GM12878 (cell line): ENCODE measurements around the gene GCSAM. TPM values are rescaled to one million over a fixed set of nuclear protein-coding genes. Genes with fewer than 3 reads are reported as not detected.

Experiments
- ATF2 ChIP-seq: IDR thresholded peaks from 2 replicates; pipeline ENCODE4 v1.6.1; 2012; ENCODE audit warnings: low read length, inconsistent platforms
- BCL3 ChIP-seq: IDR thresholded peaks from 2 replicates; pipeline ENCODE4 v1.6.1; 2011; ENCODE audit warnings: borderline replicate concordance, low read depth, mild to moderate bottlenecking, moderate library complexity, low read length; ENCODE audit not compliant: insufficient read depth, poor library complexity, severe bottlenecking
- CBFB ChIP-seq: IDR thresholded peaks from 2 replicates; pipeline ENCODE4 v1.6.1; 2016; ENCODE audit warnings: antibody characterized with exemption, low read depth
- HSF1 ChIP-seq: fragments of 150-350 bp; IDR thresholded peaks from 2 replicates; pipeline ENCODE4 v1.6.1; 2014; ENCODE audit warnings: mild to moderate bottlenecking, low read depth, low read length
- IRF3 ChIP-seq: fragments of 450-650 bp; IDR thresholded peaks from 2 replicates; pipeline ENCODE4 v1.6.1; 2014; ENCODE audit warnings: mild to moderate bottlenecking
- MLLT1 ChIP-seq: fragments of 450-650 bp; IDR thresholded peaks from 2 replicates; pipeline ENCODE4 v1.6.1; 2016; ENCODE audit warnings: mild to moderate bottlenecking
- MXI1 ChIP-seq: fragments of 150-350 bp; IDR thresholded peaks from 2 replicates; pipeline ENCODE4 v1.6.1; 2011; ENCODE audit warnings: low read depth, mild to moderate bottlenecking, inconsistent platforms, low read length, improper control_type of control experiment
- MYC ChIP-seq: IDR thresholded peaks from 2 replicates; pipeline ENCODE4 v1.6.1; 2011; ENCODE audit warnings: mild to moderate bottlenecking, low read length, moderate library complexity, inconsistent platforms; ENCODE audit not compliant: insufficient read depth, insufficient replicate concordance, insufficient read length, severe bottlenecking
- NR2C2 ChIP-seq: IDR thresholded peaks from 2 replicates; pipeline ENCODE4 v1.6.1; 2011; ENCODE audit warnings: borderline replicate concordance, low read depth; ENCODE audit not compliant: control insufficient read depth, insufficient read length
- PAX5 ChIP-seq: IDR thresholded peaks from 2 replicates; pipeline ENCODE4 v1.6.1; 2011; ENCODE audit warnings: low read depth, low read length, borderline replicate concordance
- RELB ChIP-seq: fragments of 450-650 bp; IDR thresholded peaks from 2 replicates; pipeline ENCODE4 v1.6.1; 2017; ENCODE audit warnings: low read depth, mild to moderate bottlenecking, moderate library complexity
- REST ChIP-seq: IDR thresholded peaks from 2 replicates; pipeline ENCODE4 v1.6.1; 2012; ENCODE audit warnings: mild to moderate bottlenecking, low read depth, low read length
- RUNX3 ChIP-seq: IDR thresholded peaks from 2 replicates; pipeline ENCODE4 v1.6.1; 2012; ENCODE audit warnings: low read length, inconsistent platforms
- SUPT20H ChIP-seq: IDR thresholded peaks from 2 replicates; pipeline ENCODE4 v1.6.1; 2011; ENCODE audit warnings: low read depth, mild to moderate bottlenecking, low read length, moderate library complexity, borderline replicate concordance; ENCODE audit not compliant: control insufficient read depth
- ZNF384 ChIP-seq: IDR thresholded peaks from 2 replicates; pipeline ENCODE4 v1.6.1; 2012; ENCODE audit warnings: low read depth, mild to moderate bottlenecking, low read length, improper control_type of control experiment, borderline replicate concordance
- ZSCAN29 ChIP-seq: fragments of 450-650 bp; IDR thresholded peaks from 2 replicates; pipeline ENCODE4 v1.6.1; 2017; ENCODE audit warnings: mild to moderate bottlenecking, moderate library complexity
- polyA plus RNA-seq, 11 experiments: library from polyadenylated mRNA; depleted of rRNA in 4 of 11; unstranded in 6 of 11; stranded (reverse) in 5 of 11; fragments of >200 nt; fragmentation: Nextera tagmentation in 4 of 11; fragmentation: Illumina TruSeq in 1 of 11; extraction: Ambion mirVana in 4 of 11; extraction: Trizol in 1 of 11; gene quantifications; 1 replicate in 1 of 11; 2 replicates in 10 of 11; pipeline versions ENCODE4 v1.2.1 to v1.2.3, GENCODE V29; 2011 to 2016; ENCODE audit warnings: inconsistent platforms in 2 of 11, missing spikeins in 2 of 11, low read depth in 1 of 11
- total RNA-seq, 4 experiments: library from RNA; depleted of rRNA in 3 of 4; stranded (reverse); fragments of >200 nt in 3 of 4; fragmentation: Illumina TruSeq in 1 of 4; extraction: Trizol in 1 of 4; gene quantifications; 2 replicates each; pipeline versions ENCODE4 v1.2.1 to v1.2.3, GENCODE V29; 2013 to 2021

Gene GCSAM
- total and polyA plus RNA-seq, 10 of the 15 experiments (the other 5 are each of a cell fraction or from before 2014, with no cell fraction given), result 81.5 to 407 (median 107) TPM

- TF ChIP-seq CBFB, result 0 out of 2 replicates have a peak, but pooled peaks have one; percentile 36
- no peak for TF ChIP-seq NR2C2
- TF ChIP-seq REST, result no peak
- peak; percentile 76 for TF ChIP-seq BCL3
- TF ChIP-seq RUNX3, result peak; percentile 73
- TF ChIP-seq HSF1, result no peak
- TF ChIP-seq ATF2, result no peak
- TF ChIP-seq MYC, result no peak
- TF ChIP-seq SUPT20H, result no peak
- no peak for TF ChIP-seq MXI1
- no peak for TF ChIP-seq IRF3
- peak; percentile 54 for TF ChIP-seq ZNF384
- TF ChIP-seq RELB, result no peak
- no peak for TF ChIP-seq ZSCAN29
- 0 out of 2 replicates have a peak, but pooled peaks have one; percentile 11 for TF ChIP-seq MLLT1
- TF ChIP-seq PAX5, result 0 out of 2 replicates have a peak, but pooled peaks have one; percentile 16
Measured at GRCh38 chr3:112114576-112115160, 18.4 kb downstream of the GCSAM start (continued).
